Middle frontal gyrus (tissue), 1 donor: ENCODE results near the gene DOC2B.
"Not testable (repeated sequence)": the region's sequence is repeated elsewhere in the genome, so short reads cannot be mapped to it uniquely, and the experiment has no call there.

Experiments
- DNase-seq: peaks from one replicate; pipeline ENCODE4 v3.0.0-alpha.2; 2015; ENCODE audit warnings: low spot score; ENCODE audit errors: extremely low spot score

The DOC2B gene

DNA sequence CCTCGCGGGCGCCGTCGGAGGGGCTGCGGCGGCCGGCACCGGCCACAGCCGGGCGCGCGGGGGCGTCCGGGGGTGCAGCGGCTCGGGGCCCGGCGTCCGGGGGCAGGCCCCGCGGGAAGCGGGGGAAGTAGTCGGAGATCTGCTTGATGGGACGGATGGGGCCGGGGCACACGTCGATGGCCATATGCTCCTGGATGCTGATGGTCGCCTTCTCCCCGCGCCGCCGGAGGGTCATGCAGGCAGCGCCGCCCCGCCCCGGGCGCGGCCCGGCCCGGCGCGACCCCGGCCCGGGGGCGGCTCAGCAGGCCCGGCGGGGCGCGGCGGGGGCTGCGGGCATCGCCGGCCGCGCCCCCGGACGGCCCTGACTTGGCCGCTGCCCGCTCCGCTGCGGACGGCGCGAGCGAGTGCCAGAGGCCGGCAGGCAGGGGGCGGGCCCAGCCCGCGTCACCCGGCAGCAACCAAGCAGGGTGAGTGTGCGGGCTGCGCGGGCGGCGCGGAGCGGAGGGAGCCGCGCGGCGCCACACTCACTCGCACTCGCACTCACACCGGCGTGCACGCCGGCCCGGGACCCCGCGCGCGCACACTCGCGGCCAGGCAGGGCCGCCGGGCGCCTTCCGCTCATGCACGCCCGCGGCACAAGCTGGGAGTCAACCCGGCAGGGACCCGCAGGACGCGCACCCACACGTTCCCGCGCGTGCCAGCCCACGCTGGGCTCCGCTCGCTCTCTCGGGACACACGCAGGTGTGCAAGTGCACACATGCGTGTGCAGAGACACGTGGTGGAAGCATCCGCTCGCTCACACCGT, at the start of gene DOC2B:
TSS of gene DOC2B (minus strand) at position 406 of the 805 bp plus-strand sequence. CDS start at position 235, 171 bp downstream.
- DNase-seq: no peak

DNA sequence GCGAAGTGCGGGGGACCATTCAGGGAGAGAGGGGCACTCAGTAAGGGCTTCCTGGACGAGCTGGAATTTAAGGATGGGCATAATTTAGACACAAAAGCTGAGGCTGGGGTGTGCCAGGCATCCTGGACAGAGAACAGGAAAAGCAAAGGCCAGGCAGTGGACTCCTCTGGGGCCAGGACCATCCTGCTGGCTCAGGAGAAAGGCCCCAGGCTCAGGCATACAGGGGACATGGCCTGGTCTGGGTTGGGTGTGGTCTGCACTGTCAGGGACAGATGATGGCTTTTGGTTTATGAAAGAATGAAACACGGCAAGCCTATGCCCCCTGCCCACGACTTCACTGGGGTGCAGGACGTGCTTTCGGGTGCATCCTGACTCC, 48.9 kb upstream of the DOC2B start:
- DNase-seq: no peak

DNA sequence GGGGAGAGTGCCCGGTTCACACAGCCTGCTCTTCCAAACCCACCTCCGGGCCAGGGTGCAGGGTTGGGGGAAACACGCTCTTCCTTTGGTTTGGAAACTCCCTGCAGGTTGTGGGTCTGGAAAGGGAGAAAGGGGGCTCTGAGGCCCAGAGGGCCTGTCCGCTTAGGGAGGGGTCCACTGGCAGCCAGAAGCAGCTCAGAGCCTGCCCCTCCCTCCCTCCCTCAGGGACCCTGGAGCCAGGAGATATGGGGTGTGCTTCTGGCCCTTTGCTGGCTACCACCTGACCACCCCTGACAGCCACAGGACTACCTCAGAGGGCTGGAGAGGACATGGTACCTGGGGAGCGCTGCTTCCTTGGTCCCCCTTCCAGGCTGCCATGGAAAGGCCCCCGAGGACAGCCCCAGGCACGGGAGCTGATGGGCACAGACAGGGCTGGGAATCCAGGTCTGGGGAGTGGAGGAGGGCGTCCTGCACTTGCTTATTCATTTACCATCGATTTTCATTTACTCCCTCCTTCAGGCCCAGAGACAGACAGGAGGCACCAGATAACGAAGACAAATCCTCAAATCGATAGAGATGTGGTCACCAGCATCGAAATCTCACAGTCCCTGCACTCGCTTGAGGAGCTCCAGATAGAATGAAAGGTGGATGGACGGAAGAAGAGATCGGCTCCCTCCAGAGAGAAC, 48.4 kb upstream of the DOC2B start:
- no peak for DNase-seq

DNA sequence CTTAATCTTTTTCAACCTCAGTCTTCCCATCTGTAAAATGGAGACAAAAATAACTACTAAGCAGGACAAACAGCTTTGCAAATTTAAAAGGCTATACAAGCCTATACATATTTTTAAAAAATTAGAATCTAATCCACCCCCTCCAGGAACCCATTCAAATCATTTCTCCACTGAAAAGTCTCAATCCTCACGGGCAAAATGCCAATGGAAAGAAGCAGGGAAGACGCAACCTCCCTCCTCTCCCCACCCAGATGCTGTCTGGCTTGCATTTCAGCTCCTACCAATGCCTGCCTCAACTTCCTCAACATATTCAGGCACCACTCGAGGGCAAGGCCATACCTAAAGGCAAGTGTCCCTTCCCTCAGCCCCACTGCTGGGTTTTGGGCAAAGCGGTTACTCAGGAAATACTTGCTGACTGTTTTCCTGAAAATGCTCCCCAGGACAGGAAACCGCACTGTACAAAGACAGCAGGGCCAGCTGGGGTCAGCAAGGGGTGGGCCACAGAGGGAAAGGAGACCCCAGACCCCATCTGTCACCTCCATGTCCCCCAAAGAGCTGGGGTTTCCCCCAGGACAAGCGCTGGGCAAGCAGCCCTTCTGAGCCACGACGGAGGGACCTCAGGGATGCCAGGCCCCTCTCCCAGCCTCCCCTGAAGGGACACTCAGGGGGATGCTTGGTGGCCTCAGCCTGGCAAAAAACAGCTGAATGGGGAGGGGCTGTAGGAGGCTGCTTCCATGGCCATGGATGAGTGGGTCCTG, 47.7 kb upstream of the DOC2B start:
- DNase-seq: no peak

DNA sequence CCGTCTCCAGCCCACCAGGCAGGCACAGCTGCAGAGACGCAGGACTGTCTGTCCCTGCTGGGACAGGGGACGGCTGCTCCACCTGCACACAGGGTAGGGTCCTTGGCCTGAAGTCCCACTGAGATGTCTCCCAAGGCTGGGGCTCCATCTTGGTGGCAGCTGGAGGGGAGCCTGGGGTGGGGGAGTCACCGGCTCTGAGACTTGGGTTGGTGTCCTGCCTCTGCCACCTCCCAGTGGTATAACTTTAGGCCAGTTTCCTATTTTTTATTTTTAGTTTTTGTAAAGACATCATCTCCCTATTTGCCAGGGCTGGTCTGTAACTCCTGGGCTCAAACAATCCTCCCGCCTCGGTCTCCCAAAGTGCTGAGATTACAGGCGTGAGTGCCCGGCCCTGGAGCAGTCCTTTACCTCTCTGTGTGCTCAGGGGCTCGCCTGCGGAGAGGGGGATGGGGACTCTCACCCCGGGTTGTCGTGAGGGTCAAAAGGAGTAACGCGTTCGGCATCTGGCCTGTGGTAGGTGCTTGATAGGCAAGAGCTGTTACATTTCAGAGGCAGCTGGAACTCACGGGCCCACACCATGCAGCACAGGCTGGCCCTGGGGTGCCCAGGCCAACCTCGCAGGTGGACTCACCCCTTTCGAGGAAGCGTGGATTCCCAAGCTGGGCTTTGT, 46.6 kb upstream of the DOC2B start:
- DNase-seq: no peak

DNA sequence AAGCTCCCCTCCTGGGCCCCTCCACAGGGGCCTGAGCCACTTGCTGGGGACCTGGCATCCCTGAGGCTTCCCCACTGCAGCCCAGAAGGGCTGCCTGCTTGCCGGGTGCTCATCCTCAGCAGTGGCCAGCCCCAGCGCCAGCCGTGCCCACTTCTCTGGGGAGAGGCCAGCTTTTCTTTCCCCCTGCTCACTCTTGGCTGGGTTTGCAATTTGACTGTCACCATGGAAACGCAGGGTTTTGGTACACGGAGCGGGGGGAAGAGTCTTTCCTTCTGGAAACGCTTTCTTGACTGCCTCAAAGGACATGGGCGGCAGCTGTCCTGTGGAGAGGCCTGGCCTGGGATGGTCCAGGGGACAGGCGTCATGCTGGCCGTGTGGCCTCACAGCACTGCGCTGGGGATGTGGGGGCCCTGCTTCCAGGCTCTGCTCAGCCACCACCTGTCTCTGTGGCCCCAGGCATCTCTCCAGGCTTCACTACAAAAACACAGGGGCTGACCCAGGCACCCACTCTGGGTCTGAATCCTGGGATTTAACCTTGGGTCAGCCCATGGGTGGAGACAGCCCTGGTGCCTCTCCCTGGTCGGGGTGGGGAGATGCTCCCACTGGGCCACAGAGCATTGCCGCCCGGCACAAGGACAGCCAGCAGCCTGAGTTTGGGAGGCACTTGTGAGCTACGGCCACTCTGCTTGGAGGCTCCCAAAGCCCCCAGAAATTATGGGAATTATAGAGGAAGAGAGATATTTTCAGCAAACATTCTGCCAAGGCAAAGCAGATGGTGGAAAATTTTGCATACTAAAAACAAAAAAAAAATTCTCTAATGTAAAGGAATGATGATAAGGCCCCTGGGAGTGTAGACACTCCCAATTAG, 45.9 kb upstream of the DOC2B start:
- peak; percentile 50 for DNase-seq

DNA sequence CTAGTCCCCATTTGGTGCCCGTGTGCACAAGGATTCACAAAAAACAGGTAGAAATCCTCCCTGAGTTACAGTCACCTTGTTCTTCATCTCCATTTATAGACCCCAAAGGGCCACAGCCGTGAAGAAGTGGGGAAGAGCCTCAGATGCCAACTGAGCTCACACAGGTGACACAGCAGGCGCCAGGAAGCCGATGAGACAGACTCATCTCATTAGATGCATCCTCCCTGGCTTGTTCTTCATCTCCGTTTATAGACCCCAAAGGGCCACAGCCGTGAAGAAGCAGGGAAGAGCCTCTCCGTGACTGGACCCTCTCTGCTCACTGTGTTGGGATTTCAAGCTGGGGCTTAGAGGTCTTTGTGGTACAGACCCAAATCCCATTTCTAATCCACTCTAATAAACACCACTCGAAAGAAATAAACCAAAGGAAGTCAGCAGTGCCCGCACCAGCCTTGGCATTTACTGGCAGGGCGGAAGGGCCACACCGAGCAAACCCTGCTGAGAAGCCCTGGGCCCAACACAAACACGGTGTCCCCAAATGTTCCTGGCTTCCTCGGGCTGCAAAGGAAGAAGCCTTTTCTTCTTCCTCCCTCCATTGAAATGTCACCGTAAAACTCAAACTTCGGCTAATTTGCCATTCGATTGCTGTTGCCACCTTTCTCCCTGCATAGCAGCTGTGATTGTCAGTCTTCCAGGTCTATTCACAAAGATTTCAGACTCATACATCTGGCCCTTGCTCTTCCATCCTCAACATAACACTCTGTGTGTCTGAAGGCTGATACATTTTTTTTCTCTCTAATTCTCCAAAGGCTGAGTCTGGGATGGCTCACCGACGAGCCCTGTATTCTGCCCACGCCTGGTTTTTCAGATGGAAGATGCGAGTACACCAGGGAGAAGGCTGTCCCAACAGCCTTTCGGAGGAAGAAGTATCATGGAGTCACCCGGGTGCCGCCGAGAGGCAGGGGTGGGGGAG, 44.9 kb upstream of the DOC2B start:
- DNase-seq: peak; percentile 8

DNA sequence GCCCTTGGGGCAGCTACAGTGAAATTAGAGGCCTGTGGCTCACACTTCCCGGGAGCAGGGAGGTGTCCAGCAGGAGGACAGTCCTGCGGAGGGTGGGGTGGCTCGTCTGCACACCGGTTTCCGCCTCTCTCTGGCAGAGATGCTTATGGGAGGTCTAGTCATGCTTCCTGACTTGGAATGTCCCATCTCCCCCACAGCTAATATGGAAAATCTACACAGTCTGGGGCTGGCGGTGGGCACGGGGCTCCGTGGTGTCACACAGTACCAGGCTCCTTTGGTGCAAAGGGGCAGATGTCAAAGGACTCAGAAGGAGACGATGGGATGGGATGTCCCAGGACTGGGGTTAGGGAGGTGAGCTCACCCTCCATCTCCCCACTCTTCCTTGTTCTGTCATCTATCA, 44.1 kb upstream of the DOC2B start:
- DNase-seq: no peak

DNA sequence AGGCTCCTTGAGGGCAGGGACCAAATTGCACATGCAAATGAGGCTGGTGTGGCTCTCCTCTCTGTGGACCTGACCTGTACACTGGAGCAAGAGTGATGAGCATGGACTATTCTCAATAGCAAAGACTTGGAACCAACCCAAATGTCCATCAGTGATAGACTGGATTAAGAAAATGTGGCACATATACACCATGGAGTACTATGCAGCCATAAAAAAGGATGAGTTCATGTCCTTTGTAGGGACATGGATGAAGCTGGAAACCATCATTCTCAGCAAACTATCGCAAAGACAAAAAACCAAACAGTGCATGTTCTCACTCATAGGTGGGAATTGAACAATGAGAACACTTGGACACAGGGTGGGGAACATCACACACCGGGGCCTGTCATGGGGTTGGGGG, 43.1 kb upstream of the DOC2B start:
- DNase-seq: not testable (repeated sequence)

DNA sequence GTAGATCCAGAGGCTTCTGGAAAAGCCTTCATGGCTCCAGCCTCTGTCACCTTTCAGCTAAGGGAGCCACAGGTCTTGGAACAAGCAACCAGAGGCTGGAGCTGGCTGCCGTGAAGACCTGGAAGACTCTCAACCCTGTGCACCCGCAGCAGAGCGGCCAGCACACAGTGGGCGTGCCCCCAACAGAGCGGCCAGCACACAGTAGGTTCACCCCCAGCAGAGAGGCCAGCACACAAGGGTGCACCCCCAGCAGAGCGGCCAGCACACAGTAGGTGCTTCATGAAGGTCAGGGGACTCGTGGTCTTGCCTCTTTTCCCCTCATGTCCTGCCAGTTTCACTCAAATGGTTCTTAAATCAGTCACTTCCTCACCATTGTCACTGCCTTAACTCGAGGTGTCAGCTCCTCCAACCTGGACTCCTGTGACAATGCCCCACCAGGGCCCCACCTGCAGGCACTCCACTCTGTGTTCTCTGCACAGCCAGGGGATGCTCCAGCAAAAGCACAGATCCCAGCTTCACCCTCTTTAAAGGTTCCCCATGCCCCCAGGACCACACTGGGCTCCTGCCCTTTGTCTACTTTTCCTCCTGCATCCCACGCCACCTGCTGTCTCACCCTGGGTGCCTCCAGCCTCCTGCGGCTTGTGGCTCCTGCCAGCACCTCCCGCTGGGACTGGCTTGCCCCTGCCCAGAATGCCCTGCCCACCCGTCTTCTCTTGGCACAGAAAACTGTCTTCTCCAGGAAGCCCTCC, 42.4 kb upstream of the DOC2B start:
- no peak for DNase-seq

DNA sequence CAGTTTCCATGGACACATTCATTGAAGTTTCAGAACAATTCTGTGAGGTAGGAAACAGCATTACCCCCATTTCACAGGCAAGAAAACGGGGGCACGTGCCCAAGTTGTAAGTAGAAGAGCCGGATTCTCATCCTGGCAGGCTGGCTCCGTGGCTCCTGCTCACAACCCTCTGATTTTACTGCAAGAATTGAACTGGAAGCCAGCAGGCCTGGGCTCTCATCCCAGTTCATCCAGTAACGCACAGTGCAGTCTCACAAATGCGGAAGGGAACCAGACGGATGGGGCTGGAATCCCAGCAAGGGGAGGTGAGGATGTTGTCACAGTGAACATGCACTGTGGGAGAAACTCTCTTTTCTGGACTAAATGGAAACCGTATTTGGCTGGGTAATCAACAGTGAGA, 40.7 kb upstream of the DOC2B start:
- DNase-seq: no peak

DNA sequence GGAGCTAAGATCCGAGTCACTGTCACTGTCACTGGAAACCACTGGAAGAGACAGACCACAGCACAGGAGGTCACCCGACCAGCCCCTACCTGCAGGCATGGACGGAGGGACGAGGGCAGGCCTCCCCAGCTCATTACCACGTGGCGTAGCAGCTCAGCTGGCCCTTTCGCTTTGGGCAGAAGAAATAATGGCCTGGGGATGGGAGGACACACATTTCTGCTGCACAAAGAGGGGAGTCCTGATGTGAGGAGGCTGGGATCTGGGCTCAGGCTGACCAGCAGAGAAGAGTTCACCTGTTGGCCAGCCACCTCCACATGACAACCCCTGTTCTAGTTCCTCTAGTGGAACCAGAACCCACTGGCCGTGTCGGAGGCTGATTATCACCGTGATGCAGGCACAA, 38.2 kb upstream of the DOC2B start:
- DNase-seq: no peak

DNA sequence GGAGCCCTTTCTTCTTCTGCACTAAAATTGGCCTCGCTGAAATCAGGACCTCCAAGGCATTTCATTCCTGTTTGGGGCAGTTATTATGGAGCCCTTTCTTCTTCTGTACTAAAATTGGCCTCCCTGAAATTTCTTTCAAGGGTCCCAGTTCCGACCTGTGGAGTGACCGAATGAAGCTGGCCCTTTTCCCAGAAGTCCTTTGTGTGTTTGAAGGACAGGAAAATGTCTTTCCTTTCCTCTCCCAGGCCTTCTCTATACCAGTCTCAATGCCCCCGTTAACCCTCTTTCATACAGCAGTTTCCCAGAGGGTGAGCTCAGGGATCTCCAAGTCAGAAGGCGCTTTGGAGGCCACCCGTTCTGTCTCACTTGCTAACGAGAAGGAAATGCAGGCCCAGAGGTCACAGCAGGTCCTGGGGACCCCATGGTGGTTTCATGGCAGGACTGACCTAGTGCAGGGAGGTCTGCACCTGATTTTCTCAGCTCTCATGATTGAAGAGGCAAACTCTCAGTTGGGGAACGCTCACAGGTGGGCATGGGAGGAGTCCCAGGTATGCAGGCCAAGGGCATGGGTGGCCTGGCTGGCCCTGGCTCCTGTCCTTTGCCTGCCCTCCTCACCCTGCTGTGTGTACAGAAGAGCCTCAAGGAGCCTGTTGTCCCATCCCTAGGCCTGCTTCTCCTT, 37.1 kb upstream of the DOC2B start:
- DNase-seq: no peak

DNA sequence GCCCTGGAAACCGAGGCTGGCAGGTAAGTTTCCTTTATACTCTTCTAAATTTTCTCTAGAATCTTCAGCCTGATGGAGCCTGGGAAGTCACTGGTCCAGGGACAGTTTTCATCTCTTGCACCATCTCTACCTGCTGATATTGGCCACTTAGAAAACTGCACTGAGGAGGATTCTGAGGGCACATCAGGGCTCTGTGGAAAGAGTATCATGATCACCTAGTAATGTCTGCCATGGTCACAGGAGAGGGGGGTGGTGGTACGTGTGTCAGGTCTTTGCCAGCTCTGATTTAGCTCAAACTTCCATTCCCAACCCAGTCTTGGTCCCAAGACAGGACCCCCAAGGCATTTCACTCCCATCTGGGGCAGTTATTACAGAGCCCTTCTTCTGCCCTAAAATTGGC, 35.2 kb upstream of the DOC2B start:
- no peak for DNase-seq

DNA sequence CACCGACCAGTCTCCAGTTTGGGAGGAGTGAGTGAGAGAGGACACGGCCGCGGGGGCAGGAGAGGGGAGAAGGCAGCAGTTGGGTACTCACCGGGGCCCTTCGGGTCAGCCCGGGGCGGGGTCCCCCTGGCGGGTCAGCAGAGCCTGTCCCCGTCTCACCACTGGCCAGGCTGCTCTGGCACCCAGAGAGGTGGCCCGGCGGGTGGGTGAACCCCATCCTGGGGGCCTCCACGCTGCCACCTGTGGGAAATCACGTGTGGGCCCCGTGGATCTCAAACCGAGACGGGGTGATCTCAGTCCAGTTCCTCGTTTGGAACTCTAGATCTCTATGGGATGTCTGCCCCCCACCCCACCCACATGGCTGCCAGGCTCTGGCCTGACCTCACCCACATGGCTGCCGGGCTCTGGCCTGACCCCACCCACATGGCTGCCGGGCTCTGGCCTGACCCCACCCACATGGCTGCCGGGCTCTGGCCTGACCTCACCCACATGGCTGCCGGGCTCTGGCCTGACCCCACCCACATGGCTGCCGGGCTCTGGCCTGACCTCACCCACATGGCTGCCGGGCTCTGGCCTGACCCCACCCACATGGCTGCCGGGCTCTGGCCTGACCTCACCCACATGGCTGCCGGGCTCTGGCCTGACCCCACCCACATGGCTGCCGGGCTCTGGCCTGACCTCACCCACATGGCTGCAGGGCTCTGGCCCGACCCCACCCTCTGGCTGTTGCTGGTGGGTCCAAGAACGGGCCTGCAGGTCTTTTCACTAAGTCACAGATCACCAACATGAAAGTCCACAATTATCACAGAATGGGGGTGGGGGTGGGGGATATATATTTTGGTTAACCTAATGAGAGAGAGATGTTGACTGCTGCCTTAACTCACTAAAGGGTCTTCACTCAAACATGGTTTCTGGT, 34.4 kb upstream of the DOC2B start:
- DNase-seq: not testable (repeated sequence)

DNA sequence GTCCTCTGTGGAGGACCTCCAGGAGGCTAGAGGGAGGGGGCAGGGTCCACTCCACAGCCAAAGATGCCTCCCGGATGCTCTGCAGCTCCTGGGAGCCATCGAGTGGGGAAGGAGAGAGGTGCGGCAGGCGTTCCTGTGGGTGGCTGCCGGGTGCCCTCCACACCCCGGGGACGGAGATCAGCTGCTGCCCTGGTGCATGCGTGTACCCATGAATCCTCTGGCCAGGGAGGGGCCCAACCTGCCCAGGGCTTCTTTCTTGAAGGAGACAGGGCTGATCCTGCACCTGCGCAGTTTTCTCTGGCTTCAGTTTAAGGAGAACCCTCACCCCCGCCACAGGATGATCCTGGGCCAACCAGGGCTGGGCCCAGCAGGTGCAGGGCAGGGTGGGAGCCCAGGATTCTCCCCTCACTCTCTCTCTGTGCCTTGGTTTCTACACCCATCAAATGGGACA, 33.5 kb upstream of the DOC2B start:
- DNase-seq: no peak
